SH-SY5Y (cell line): Measurements from ENCODE around the gene CEBPG.

Experiments
- GATA2 ChIP-seq: IDR thresholded peaks from 2 replicates; pipeline ENCODE4 v1.6.1; 2011; ENCODE audit warnings: mild to moderate bottlenecking, low read depth, low read length
- GATA3 ChIP-seq: IDR thresholded peaks from 2 replicates; pipeline ENCODE4 v1.6.1; 2011; ENCODE audit warnings: low read depth, mild to moderate bottlenecking, low read length, moderate library complexity

The CEBPG gene

GRCh38 chr19:33368074-33368864 is 5.2 kb upstream of the CEBPG start:
- no peak for TF ChIP-seq GATA3
- no peak for TF ChIP-seq GATA2

- TF ChIP-seq GATA3 (no peak), GATA2 (no peak)
Observed at GRCh38 chr19:33370783-33371182, 2.7 kb upstream of the CEBPG start.

GRCh38 chr19:33374236-33374714 is 766 bp downstream of the CEBPG start:
- no peak for TF ChIP-seq GATA3
- TF ChIP-seq GATA2 = no peak

GRCh38 chr19:33375156-33375836 is 1.8 kb downstream of the CEBPG start:
- TF ChIP-seq GATA2 = no peak
- no peak for TF ChIP-seq GATA3

GRCh38 chr19:33375837-33376159 is 2.3 kb downstream of the CEBPG start:
- TF ChIP-seq GATA3 (no peak), GATA2 (no peak)

- no peak for TF ChIP-seq GATA2
- TF ChIP-seq GATA3 = no peak
Observed at GRCh38 chr19:33376423-33376822, 2.9 kb downstream of the CEBPG start.

GRCh38 chr19:33376941-33377557 is 3.5 kb downstream of the CEBPG start:
- TF ChIP-seq GATA2 (no peak), GATA3 (no peak)

- TF ChIP-seq GATA2 (no peak), GATA3 (no peak)
Observed at GRCh38 chr19:33377586-33378475, 4.3 kb downstream of the CEBPG start.

GRCh38 chr19:33379151-33379829 is 5.8 kb downstream of the CEBPG start:
- TF ChIP-seq GATA2 = no peak

- TF ChIP-seq GATA2 = no peak
- TF ChIP-seq GATA3 = no peak
Observed at GRCh38 chr19:33381101-33381500, 7.6 kb downstream of the CEBPG start.

- TF ChIP-seq GATA3 = no peak
- TF ChIP-seq GATA2 = no peak
Observed at GRCh38 chr19:33382006-33382405, 8.5 kb downstream of the CEBPG start.

GRCh38 chr19:33382982-33383381 is 9.5 kb downstream of the CEBPG start:
- no peak for TF ChIP-seq GATA2
- no peak for TF ChIP-seq GATA3

- TF ChIP-seq GATA2 = no peak
- TF ChIP-seq GATA3 = no peak
Observed at GRCh38 chr19:33383720-33384292, 10.3 kb downstream of the CEBPG start.
